ENCODE measurements around the gene MVK.

MVK gene

DNA sequence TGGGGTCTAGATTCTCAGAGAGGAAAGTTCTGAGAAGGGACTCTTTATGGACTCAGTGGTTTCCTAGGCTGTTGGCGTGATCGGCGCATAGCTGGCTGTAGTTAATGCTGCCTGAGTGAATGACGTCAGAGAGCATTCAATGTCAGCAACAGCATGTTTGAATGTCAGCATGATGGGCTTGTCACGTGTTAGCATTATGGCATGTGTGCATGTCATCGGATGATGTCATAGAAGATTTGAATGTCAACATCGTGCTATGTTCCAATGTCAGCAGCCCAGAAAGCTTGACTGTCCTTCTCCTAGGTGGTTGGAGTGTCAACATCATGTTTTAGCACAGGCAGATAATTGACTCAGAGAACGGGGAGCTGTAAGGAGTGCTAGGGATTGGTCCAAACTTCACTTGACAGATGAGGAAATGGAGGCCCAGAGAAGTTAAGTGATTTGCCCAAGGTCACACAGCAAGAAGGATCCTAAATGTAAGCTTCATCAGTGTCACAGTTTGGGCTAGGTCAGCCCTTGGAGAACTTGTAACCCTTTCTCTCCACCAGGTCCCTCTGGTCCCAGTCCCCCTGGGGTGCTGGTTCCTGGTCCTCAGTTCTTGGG is 45.5 kb downstream of the MVK start:
- Histone ChIP-seq H3K27me3 (peaks cover 0 to 65% of the 10 kb centered on the region in 2 donors), H3K27ac (no peak overlapping the region), H3K4me1 (peaks cover 0 to 7% (median 0%) of the 10 kb centered on the region in 4 donors), H3K36me3 (no peaks in the 10 kb centered on the region), H3K9me3 (no peaks in the 10 kb centered on the region), H3K4me3 (no peak overlapping the region)
- no peak for TF ChIP-seq CTCF (IDR thresholded peaks at IDR 0.05)
- intact Hi-C loops (cut with DNase I; ENCODE audit: low total_unique reads): no loop called here
- DNase-seq: no peak

DNA sequence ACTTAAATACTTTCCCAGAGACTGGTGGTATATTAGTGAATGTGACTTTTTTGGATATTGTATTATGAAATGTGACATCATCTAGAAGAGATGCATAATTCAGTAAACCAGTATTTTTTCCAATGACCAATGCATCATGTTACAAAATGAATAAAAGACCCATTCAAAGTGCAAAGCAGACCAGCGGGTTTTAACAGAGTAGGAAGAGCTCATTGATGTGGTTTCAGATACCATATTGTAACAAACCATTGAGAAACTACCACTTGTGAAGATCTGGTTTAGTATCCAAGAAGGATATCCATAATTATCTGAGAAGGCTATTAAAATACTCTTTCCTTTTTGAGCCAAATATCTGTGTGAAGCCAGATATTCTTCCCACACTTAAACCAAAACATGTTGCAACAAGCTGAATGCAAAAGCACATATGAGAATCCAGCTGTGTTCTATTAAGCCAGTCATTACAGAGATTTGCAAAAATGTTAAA is 47.7 kb downstream of the MVK start:
- H3K9me3 ChIP-seq: no peaks in the 10 kb centered on the region
- intact Hi-C loops (cut with DNase I; ENCODE audit: low total_unique reads): no loop called here
- peaks cover 0 to 66% of the 10 kb centered on the region in 2 donors for H3K27me3 ChIP-seq
- no peak overlapping the region for H3K27ac ChIP-seq
- H3K4me3 ChIP-seq: no peak overlapping the region
- no peaks in the 10 kb centered on the region for H3K36me3 ChIP-seq
- peaks cover 0 to 7% (median 0%) of the 10 kb centered on the region in 4 donors for H3K4me1 ChIP-seq
- no peak for DNase-seq
- no peak for TF ChIP-seq CTCF (IDR thresholded peaks at IDR 0.05)

DNA sequence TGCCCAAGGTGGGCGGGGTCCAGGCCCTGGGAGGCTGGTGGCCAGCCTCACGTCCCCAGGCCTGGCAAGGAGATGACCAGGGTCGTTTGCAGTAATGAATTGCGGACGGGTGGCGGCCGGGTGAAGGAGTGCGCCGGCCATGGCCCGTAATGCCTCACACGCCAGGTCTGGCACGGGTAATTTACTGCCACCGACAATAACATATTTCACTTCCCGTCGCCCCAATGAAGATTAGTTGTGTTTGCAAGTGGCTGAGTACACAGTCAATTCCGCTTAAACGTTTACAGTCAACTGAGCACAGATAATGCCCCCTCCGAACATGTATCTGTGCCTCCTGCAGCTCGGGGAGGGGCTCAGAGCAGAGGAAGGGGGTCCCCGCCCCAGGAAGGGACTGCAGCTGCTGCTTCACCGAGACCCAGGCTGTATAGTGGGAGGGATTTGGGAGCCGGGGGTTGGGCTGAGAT is 48.3 kb downstream of the MVK start:
- Histone ChIP-seq H3K9me3 (no peaks in the 10 kb centered on the region), H3K4me1 (peaks cover 0 to 7% (median 0%) of the 10 kb centered on the region in 4 donors), H3K27ac (no peak overlapping the region), H3K36me3 (no peaks in the 10 kb centered on the region), H3K4me3 (no peak overlapping the region), H3K27me3 (peaks cover 0 to 66% of the 10 kb centered on the region in 2 donors)
- TF ChIP-seq CTCF (IDR thresholded peaks at IDR 0.05): no peak
- intact Hi-C loops (cut with DNase I; ENCODE audit: low total_unique reads): no loop called here
- DNase-seq: no peak

- intact Hi-C loops (cut with DNase I; ENCODE audit: low total_unique reads): no loop called here
- no peak for DNase-seq
- H3K27ac ChIP-seq: no peak overlapping the region
- H3K4me3 ChIP-seq: no peak overlapping the region
- no peak for TF ChIP-seq CTCF (IDR thresholded peaks at IDR 0.05)
- H3K9me3 ChIP-seq: no peaks in the 10 kb centered on the region
- H3K4me1 ChIP-seq: peaks cover 0 to 7% (median 0%) of the 10 kb centered on the region in 4 donors
- peaks cover 0 to 70% of the 10 kb centered on the region in 2 donors for H3K27me3 ChIP-seq
- H3K36me3 ChIP-seq: no peaks in the 10 kb centered on the region
Observed at GRCh38 chr12:109624467-109624866, 50.9 kb downstream of the MVK start.

GRCh38 chr12:109625131-109625559 is 51.6 kb downstream of the MVK start:
- intact Hi-C loops (cut with DNase I; ENCODE audit: low total_unique reads): no loop called here
- Histone ChIP-seq H3K4me3 (no peak overlapping the region), H3K36me3 (no peaks in the 10 kb centered on the region), H3K27ac (no peak overlapping the region), H3K9me3 (no peaks in the 10 kb centered on the region), H3K27me3 (peaks cover 0 to 75% of the 10 kb centered on the region in 2 donors), H3K4me1 (peaks cover 0 to 7% (median 0%) of the 10 kb centered on the region in 4 donors)
- no peak for TF ChIP-seq CTCF (IDR thresholded peaks at IDR 0.05)
- DNase-seq: no peak

Measured in tibial artery (tissue), 4 donors.